ENCODE measurements around the gene MADCAM1. TPM values are rescaled to one million over a fixed set of nuclear protein-coding genes. Genes with fewer than 3 reads are reported as not detected.
A peak's percentile ranks its signal among the peaks of the same experiment; 100 is the strongest.

The MADCAM1 gene
- total RNA-seq, 1 donor from 2014 or later, result 0.92 TPM

DNA sequence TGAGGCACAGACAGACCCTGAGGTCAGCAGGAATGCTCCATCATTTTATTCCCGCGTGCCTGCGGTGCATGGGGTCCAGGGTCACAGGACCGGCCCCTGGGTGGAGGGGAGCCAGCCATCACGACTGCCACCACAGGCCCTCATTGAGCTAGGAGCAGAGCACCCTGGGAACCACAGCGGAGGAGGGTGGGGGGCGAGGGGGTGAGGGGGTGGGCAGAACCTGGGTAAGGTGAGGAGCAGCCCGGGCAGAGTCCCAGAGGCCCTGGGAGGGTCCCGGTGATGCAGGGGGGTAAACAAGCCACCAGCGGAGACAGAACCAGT is 1.2 kb upstream of the MADCAM1 start:
- H3K27me3 ChIP-seq (ENCODE audit: low read depth), result peaks cover 36% of the 10 kb centered on the region
- no peaks in the 10 kb centered on the region for H3K36me3 ChIP-seq
- peaks cover 2% of the 10 kb centered on the region for H3K4me1 ChIP-seq
- ATAC-seq (no peak), DNase-seq (no peak)
- H3K9me3 ChIP-seq, result no peaks in the 10 kb centered on the region
- H3K4me3 ChIP-seq, result no peak overlapping the region
- TF ChIP-seq, protein P1, sequence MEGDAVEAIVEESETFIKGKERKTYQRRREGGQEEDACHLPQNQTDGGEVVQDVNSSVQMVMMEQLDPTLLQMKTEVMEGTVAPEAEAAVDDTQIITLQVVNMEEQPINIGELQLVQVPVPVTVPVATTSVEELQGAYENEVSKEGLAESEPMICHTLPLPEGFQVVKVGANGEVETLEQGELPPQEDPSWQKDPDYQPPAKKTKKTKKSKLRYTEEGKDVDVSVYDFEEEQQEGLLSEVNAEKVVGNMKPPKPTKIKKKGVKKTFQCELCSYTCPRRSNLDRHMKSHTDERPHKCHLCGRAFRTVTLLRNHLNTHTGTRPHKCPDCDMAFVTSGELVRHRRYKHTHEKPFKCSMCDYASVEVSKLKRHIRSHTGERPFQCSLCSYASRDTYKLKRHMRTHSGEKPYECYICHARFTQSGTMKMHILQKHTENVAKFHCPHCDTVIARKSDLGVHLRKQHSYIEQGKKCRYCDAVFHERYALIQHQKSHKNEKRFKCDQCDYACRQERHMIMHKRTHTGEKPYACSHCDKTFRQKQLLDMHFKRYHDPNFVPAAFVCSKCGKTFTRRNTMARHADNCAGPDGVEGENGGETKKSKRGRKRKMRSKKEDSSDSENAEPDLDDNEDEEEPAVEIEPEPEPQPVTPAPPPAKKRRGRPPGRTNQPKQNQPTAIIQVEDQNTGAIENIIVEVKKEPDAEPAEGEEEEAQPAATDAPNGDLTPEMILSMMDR (IDR thresholded peaks at IDR 0.05), result no peak
- intact Hi-C loops (cut with DNase I), result no loop called here
- no peak overlapping the region for H3K27ac ChIP-seq

DNA sequence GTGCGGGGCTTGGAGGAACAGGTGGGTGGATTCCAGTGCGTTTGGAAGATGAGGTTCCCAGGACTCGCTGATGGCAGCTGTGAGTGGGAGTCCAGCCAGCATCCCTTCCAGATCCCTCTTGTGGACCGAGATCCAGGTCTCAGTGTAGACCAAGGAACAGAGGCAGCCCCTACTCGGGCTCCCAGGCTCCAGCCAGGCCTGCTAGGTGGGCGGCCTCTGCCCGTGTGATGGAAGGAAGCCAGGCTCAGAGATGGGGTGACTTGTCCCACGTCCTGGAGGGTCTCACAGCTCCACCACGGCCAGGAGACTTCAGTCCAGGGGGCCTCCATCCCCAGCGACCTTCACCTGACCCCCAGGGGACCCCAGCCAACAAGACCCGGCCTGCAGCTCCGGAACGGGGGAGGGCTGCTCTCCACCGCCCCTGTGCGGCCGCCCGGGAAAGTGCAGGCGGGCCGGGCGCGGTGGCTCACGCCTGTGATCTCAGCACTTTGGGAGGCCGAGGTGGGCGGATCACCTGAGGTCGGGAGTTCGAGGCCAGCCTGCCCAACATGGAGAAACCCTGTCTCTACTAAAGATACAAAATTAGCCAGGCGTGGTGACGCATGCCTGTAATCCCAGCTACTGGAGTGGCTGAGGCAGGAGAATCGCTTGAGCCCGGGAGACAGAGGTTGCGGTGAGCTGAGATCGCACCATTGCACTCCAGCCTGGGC is 729 bp upstream of the MADCAM1 start:
- Histone ChIP-seq H3K4me1 (no peaks in the 10 kb centered on the region), H3K9me3 (no peaks in the 10 kb centered on the region), H3K36me3 (no peaks in the 10 kb centered on the region), H3K27ac (no peak overlapping the region), H3K27me3 (ENCODE audit: low read depth) (peaks cover 36% of the 10 kb centered on the region), H3K4me3 (no peak overlapping the region)
- TF ChIP-seq, protein P1 (IDR thresholded peaks at IDR 0.05), result peak; percentile 70
- DNase-seq (peak; percentile 51), ATAC-seq (peak; percentile 18 to 40)
- intact Hi-C loops (cut with DNase I), result no loop called here

DNA sequence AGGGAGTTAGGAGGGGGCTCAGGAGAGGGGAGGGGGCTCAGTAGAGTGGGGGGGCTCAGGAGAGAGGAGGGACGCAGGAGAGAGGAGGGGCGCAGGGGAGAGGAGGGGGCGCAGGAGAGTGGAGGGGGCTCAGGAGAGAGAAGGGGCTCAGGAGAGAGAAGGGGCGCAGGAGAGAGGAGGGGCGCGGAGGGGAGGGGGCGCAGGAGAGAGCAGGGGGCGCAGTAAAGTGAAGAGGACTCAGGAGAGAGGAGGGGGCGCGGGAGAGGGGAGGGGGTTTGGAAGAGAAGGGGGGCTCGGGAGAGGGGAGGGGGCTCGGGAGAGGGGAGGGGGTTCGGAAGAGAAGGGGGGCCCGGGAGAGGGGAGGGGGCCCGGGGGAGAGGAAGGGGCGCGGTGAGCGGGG is 700 bp downstream of the MADCAM1 start:
- TF ChIP-seq, protein P1 (IDR thresholded peaks at IDR 0.05), result no peak
- DNase-seq (no peak), ATAC-seq (no peak)
- Histone ChIP-seq H3K9me3 (no peaks in the 10 kb centered on the region), H3K27me3 (ENCODE audit: low read depth) (peaks cover 36% of the 10 kb centered on the region), H3K4me3 (no peak overlapping the region), H3K36me3 (no peaks in the 10 kb centered on the region), H3K4me1 (no peaks in the 10 kb centered on the region), H3K27ac (no peak overlapping the region)
- intact Hi-C loops (cut with DNase I), result no loop called here

DNA sequence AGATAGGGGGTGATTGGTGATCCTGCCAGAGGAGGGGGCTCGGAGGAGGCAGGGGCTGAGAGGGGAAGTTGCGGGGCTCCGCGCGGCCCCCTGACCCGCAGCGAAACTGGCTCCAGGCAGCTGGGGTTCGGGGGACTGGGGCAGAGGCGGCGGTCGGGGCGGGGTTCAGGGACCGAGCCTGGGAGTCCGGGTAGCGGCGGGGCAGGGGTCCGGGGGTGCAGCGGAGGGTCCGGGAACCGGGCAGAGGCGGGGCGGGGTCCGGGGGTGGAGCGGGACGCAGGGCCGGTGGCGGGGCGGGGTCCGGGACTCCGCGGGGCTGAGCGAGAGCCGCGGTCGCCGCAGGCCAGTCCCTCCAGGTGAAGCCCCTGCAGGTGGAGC is 1.2 kb downstream of the MADCAM1 start:
- ATAC-seq, result no peak
- intact Hi-C loops (cut with DNase I), result no loop called here
- Histone ChIP-seq H3K9me3 (no peaks in the 10 kb centered on the region), H3K27ac (no peak overlapping the region), H3K27me3 (ENCODE audit: low read depth) (peaks cover 36% of the 10 kb centered on the region), H3K4me3 (no peak overlapping the region), H3K36me3 (no peaks in the 10 kb centered on the region), H3K4me1 (no peaks in the 10 kb centered on the region)
- TF ChIP-seq, protein P1 (IDR thresholded peaks at IDR 0.05), result no peak
- no peak for DNase-seq

DNA sequence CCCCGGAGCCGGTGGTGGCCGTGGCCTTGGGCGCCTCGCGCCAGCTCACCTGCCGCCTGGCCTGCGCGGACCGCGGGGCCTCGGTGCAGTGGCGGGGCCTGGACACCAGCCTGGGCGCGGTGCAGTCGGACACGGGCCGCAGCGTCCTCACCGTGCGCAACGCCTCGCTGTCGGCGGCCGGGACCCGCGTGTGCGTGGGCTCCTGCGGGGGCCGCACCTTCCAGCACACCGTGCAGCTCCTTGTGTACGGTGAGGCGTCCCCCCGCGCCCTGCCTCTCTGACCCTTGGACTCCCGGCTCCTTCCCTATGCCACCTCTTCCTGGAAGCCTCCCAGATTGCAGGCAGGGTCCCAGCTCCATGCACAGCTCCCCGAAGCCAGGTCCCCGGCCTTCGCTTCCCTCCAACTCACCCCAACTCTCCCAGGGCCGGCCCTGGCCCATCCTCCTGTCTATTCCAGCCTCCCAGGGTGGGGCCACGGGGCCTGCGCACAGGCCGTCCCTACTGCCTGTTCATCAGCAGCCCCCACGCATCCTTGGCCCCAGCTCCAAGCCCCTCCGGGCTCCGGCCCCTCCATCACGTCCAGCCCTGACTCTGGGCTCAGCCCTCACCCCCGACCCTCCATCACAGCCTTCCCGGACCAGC is 1.7 kb downstream of the MADCAM1 start:
- H3K4me1 ChIP-seq, result no peaks in the 10 kb centered on the region
- H3K36me3 ChIP-seq, result no peaks in the 10 kb centered on the region
- intact Hi-C loops (cut with DNase I), result no loop called here
- TF ChIP-seq, protein P1 (IDR thresholded peaks at IDR 0.05), result no peak
- ATAC-seq, result peak; percentile 2 to 15
- peaks cover 36% of the 10 kb centered on the region for H3K27me3 ChIP-seq (ENCODE audit: low read depth)
- DNase-seq, result peak; percentile 44
- no peak overlapping the region for H3K27ac ChIP-seq
- no peaks in the 10 kb centered on the region for H3K9me3 ChIP-seq
- no peak overlapping the region for H3K4me3 ChIP-seq

All from lower lobe of right lung (tissue), 2 donors.